Activated T-cell treated with anti-CD3 and anti-CD28 coated beads for 48 hours (primary cell): ENCODE data around the gene STX7.

ENCODE experiments used
- DNase-seq: peaks from one replicate; pipeline ENCODE4 v3.0.0-alpha.2; 2020; ENCODE audit warnings: low read depth

STX7 gene

GRCh38 chr6:132412656-132413498, 100.0 kb downstream of the STX7 start:
- no peak for DNase-seq

- DNase-seq, result no peak
Measured at GRCh38 chr6:132411296-132411695, 101.6 kb downstream of the STX7 start.

- DNase-seq, result no peak
Measured at GRCh38 chr6:132410830-132411229, 102.1 kb downstream of the STX7 start.

GRCh38 chr6:132405143-132405915, 107.6 kb downstream of the STX7 start:
- no peak for DNase-seq

GRCh38 chr6:132404736-132405135, 108.2 kb downstream of the STX7 start:
- no peak for DNase-seq

GRCh38 chr6:132404330-132404729, 108.6 kb downstream of the STX7 start:
- DNase-seq, result no peak

GRCh38 chr6:132401618-132402285, 111.2 kb downstream of the STX7 start:
- no peak for DNase-seq

- DNase-seq, result no peak
Measured at GRCh38 chr6:132400883-132401617, 111.9 kb downstream of the STX7 start, which contains the start of gene MOXD1. MOXD1 (minus strand) TSS chr6:132401475; CDS start chr6:132401426, 49 bp downstream.

- DNase-seq, result no peak
Measured at GRCh38 chr6:132400555-132400882, 112.4 kb downstream of the STX7 start.

- no peak for DNase-seq
Measured at GRCh38 chr6:132399376-132400074, 113.4 kb downstream of the STX7 start.
